Measurements from ENCODE around the gene TEX11.

The TEX11 gene

GRCh38 chrX:70554948-70555347 is 353.6 kb downstream of the TEX11 start:
- H3K4me3 ChIP-seq (ENCODE audit: low read length), result no peak overlapping the region
- DNase-seq (ENCODE audit: low read depth), result no peak
- TF ChIP-seq CTCF (conservative IDR thresholded peaks at IDR 0.05; ENCODE audit: low read length), result no peak

GRCh38 chrX:70554523-70554922 is 354.0 kb downstream of the TEX11 start:
- H3K4me3 ChIP-seq (ENCODE audit: low read length), result no peak overlapping the region
- no peak for TF ChIP-seq CTCF (conservative IDR thresholded peaks at IDR 0.05; ENCODE audit: low read length)
- peak; percentile 47 for DNase-seq (ENCODE audit: low read depth)

- H3K4me3 ChIP-seq (ENCODE audit: low read length), result no peak overlapping the region
- peak; percentile 30 for TF ChIP-seq CTCF (conservative IDR thresholded peaks at IDR 0.05; ENCODE audit: low read length)
- DNase-seq (ENCODE audit: low read depth), result peak; percentile 42
Observed at GRCh38 chrX:70554081-70554480, 354.4 kb downstream of the TEX11 start.

- no peak overlapping the region for H3K4me3 ChIP-seq (ENCODE audit: low read length)
- DNase-seq (ENCODE audit: low read depth), result no peak
- TF ChIP-seq CTCF (conservative IDR thresholded peaks at IDR 0.05; ENCODE audit: low read length), result no peak
Observed at GRCh38 chrX:70553516-70553915, 355.0 kb downstream of the TEX11 start.

- no peak overlapping the region for H3K4me3 ChIP-seq (ENCODE audit: low read length)
- TF ChIP-seq CTCF (conservative IDR thresholded peaks at IDR 0.05; ENCODE audit: low read length), result no peak
- DNase-seq (ENCODE audit: low read depth), result no peak
Observed at GRCh38 chrX:70552130-70552704, 356.3 kb downstream of the TEX11 start.

GRCh38 chrX:70549429-70549828 is 359.1 kb downstream of the TEX11 start:
- DNase-seq (ENCODE audit: low read depth), result no peak
- TF ChIP-seq CTCF (conservative IDR thresholded peaks at IDR 0.05; ENCODE audit: low read length), result no peak
- H3K4me3 ChIP-seq (ENCODE audit: low read length), result no peak overlapping the region

- no peak for TF ChIP-seq CTCF (conservative IDR thresholded peaks at IDR 0.05; ENCODE audit: low read length)
- DNase-seq (ENCODE audit: low read depth), result no peak
- no peak overlapping the region for H3K4me3 ChIP-seq (ENCODE audit: low read length)
Observed at GRCh38 chrX:70535198-70535597, 373.3 kb downstream of the TEX11 start.

All from AG10803 (cell line).